Measurements from ENCODE around the gene TMEM116.
"Not testable (repeated sequence)": the region's sequence is repeated elsewhere in the genome, so short reads cannot be mapped to it uniquely, and the experiment has no call there.

The TMEM116 gene

GRCh38 chr12:112009596-112009995, 3.4 kb downstream of the TMEM116 start:
- DNase-seq (ENCODE audit: low read depth): not testable (repeated sequence)

GRCh38 chr12:112008918-112009317, 4.0 kb downstream of the TMEM116 start:
- no peak for DNase-seq (ENCODE audit: low read depth)

- DNase-seq (ENCODE audit: low read depth): no peak
Measured at GRCh38 chr12:112007945-112008344, 5.0 kb downstream of the TMEM116 start.

GRCh38 chr12:112005419-112006395, 7.3 kb downstream of the TMEM116 start:
- DNase-seq (ENCODE audit: low read depth): no peak

GRCh38 chr12:112004041-112004440, 8.9 kb downstream of the TMEM116 start:
- DNase-seq (ENCODE audit: low read depth): no peak

GRCh38 chr12:112001576-112001975, 11.4 kb downstream of the TMEM116 start:
- no peak for DNase-seq (ENCODE audit: low read depth)

GRCh38 chr12:112000820-112001219, 12.1 kb downstream of the TMEM116 start:
- no peak for DNase-seq (ENCODE audit: low read depth)

- DNase-seq (ENCODE audit: low read depth): not testable (repeated sequence)
Measured at GRCh38 chr12:111999129-111999528, 13.8 kb downstream of the TMEM116 start.

GRCh38 chr12:111998015-111998414, 14.9 kb downstream of the TMEM116 start:
- no peak for DNase-seq (ENCODE audit: low read depth)

GRCh38 chr12:111997300-111997699, 15.7 kb downstream of the TMEM116 start:
- no peak for DNase-seq (ENCODE audit: low read depth)

- no peak for DNase-seq (ENCODE audit: low read depth)
Measured at GRCh38 chr12:111995782-111996480, 17.0 kb downstream of the TMEM116 start.

GRCh38 chr12:111994211-111995111, 18.5 kb downstream of the TMEM116 start:
- DNase-seq (ENCODE audit: low read depth): not testable (repeated sequence)

GRCh38 chr12:111993292-111994150, 19.4 kb downstream of the TMEM116 start:
- DNase-seq (ENCODE audit: low read depth): no peak

GRCh38 chr12:111992464-111992863, 20.5 kb downstream of the TMEM116 start:
- no peak for DNase-seq (ENCODE audit: low read depth)

GRCh38 chr12:111991946-111992345, 21.0 kb downstream of the TMEM116 start:
- DNase-seq (ENCODE audit: low read depth): no peak

- DNase-seq (ENCODE audit: low read depth): no peak
Measured at GRCh38 chr12:111991535-111991934, 21.4 kb downstream of the TMEM116 start.

GRCh38 chr12:111984820-111985219, 28.1 kb downstream of the TMEM116 start:
- no peak for DNase-seq (ENCODE audit: low read depth)

- DNase-seq (ENCODE audit: low read depth): no peak
Measured at GRCh38 chr12:111981987-111982386, 31.0 kb downstream of the TMEM116 start.

GRCh38 chr12:111980598-111980997, 32.4 kb downstream of the TMEM116 start:
- DNase-seq (ENCODE audit: low read depth): no peak

- no peak for DNase-seq (ENCODE audit: low read depth)
Measured at GRCh38 chr12:111978545-111978944, 34.4 kb downstream of the TMEM116 start.

GRCh38 chr12:111976860-111977259, 36.1 kb downstream of the TMEM116 start:
- DNase-seq (ENCODE audit: low read depth): no peak
